ENCODE measurements around the gene CAPS2. TPM values are rescaled to one million over a fixed set of nuclear protein-coding genes. Genes with fewer than 3 reads are reported as not detected.

Gene CAPS2
- total RNA-seq, 2 donors from 2014 or later = 3.6 to 16.9 TPM

- Histone ChIP-seq H3K36me3 (replicated peaks in 1 of 2; ENCODE audit: insufficient read depth in 1 of 2, low read depth in 2 of 2) (no peaks in the 10 kb centered on the region), H3K4me3 (no peak overlapping the region), H3K27me3 (no peaks in the 10 kb centered on the region), H3K9me3 (no peaks in the 10 kb centered on the region), H3K4me1 (peaks cover 12% of the 10 kb centered on the region), H3K27ac (no peak overlapping the region)
- DNase-seq = no peak
- TF ChIP-seq POLR2A (IDR thresholded peaks at IDR 0.05) (no peak), CTCF (IDR thresholded peaks at IDR 0.05) (no peak)
- intact Hi-C loops (cut with DNase I) = no loop called here
- ATAC-seq = no peak
Measured at GRCh38 chr12:75315518-75315917, 14.6 kb downstream of the CAPS2 start.

GRCh38 chr12:75311369-75311768, 18.8 kb downstream of the CAPS2 start:
- Histone ChIP-seq H3K9me3 (no peaks in the 10 kb centered on the region), H3K4me3 (no peak overlapping the region), H3K27ac (no peak overlapping the region), H3K36me3 (replicated peaks in 1 of 2; ENCODE audit: insufficient read depth in 1 of 2, low read depth in 2 of 2) (no peaks in the 10 kb centered on the region), H3K27me3 (no peaks in the 10 kb centered on the region), H3K4me1 (no peaks in the 10 kb centered on the region)
- no peak for ATAC-seq
- no peak for DNase-seq
- WGBS, 2 donors = 68 to 91% methylated on average over 3 of the region's 3 CpGs
- TF ChIP-seq POLR2A (IDR thresholded peaks at IDR 0.05) = no peak
- TF ChIP-seq CTCF (IDR thresholded peaks at IDR 0.05) = no peak
- intact Hi-C loops (cut with DNase I) = no loop called here

DNA sequence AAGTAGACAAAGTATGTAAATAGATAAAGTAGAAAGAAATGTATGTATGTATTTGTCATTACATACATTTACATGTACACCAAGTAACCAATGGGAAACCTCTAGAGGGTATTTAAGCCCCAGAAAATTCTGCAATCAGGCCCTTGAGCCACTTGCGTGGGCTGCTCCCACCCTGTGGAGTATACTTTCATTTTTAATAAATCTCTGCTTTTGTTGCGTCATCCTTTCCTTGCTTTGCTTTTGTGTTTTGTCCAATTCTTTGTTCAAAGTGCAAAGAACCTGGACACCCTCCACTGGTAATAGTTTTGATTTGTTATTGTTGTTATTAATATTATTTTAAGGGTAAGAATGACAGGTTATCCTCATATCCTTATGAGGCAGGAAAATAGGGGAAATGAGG, 21.8 kb downstream of the CAPS2 start:
- H3K9me3 ChIP-seq = no peaks in the 10 kb centered on the region
- no peak for DNase-seq
- TF ChIP-seq POLR2A (IDR thresholded peaks at IDR 0.05) (no peak), CTCF (IDR thresholded peaks at IDR 0.05) (no peak)
- ATAC-seq = no peak
- H3K4me1 ChIP-seq = no peaks in the 10 kb centered on the region
- H3K27ac ChIP-seq = no peak overlapping the region
- H3K4me3 ChIP-seq = no peak overlapping the region
- no peaks in the 10 kb centered on the region for H3K36me3 ChIP-seq (replicated peaks in 1 of 2; ENCODE audit: insufficient read depth in 1 of 2, low read depth in 2 of 2)
- intact Hi-C loops (cut with DNase I) = loop anchor here (10.0 kb wide), 1 partner anchor 633 kb away; no protein-coding TSS in a partner anchor
- 89 to 98% methylated on average over 2 of the region's 2 CpGs for WGBS, 2 donors
- H3K27me3 ChIP-seq = no peaks in the 10 kb centered on the region

DNA sequence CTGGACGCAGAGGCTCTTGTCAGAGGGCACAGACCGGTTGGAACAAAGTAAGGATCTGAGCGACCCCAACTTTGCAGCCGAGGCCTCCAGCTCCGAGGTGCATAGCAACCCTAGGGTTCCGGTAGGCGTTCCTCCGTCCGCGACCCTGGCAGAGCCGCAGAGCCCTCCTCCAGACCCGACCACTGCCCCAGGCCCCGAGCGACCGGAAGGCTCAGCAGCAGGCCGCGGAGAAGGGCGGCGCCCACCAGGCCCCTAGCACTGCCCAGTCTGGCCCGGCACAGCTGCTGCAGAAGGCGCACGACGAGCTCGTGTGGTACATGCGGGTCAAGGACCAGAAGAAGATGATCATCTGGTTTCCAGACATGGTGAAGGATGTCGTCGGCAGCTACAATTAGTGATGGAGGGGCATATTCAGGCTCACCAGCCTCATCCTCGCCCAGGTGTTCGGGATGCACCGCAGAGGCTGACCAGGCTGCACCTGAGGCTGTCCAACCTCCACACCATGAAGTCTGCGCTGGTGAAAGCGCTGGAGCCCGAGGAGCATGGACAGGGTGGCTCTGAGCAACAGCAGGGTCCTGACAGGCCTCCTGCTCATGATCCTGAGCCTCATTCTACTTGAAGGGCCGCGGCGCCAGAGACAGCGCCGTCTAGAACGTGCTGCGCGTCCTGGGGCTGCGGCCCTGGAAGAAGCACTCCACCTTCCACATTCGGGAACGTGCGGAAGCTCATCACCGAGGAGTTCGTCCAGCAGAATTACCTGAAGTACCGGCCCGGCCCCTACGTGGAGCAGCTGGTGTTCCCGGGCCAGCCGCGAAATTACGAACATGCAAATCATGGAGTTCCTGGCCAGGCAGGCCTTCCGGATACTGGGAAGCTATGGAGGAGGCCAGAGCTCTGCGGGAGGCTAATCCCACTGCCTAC, 24.5 kb downstream of the CAPS2 start:
- DNase-seq (no peak), ATAC-seq (no peak)
- 93% methylated on average over 40 to 46 of the region's 56 CpGs for WGBS, 2 donors
- intact Hi-C loops (cut with DNase I) = loop anchor here (10.0 kb wide), 1 partner anchor 631 kb away; no protein-coding TSS in a partner anchor
- no peaks in the 10 kb centered on the region for H3K4me1 ChIP-seq
- H3K9me3 ChIP-seq = no peaks in the 10 kb centered on the region
- no peak overlapping the region for H3K27ac ChIP-seq
- no peak overlapping the region for H3K4me3 ChIP-seq
- H3K27me3 ChIP-seq = no peaks in the 10 kb centered on the region
- TF ChIP-seq CTCF (IDR thresholded peaks at IDR 0.05) = no peak
- TF ChIP-seq POLR2A (IDR thresholded peaks at IDR 0.05) = no peak
- H3K36me3 ChIP-seq (replicated peaks in 1 of 2; ENCODE audit: insufficient read depth in 1 of 2, low read depth in 2 of 2) = no peaks in the 10 kb centered on the region

DNA sequence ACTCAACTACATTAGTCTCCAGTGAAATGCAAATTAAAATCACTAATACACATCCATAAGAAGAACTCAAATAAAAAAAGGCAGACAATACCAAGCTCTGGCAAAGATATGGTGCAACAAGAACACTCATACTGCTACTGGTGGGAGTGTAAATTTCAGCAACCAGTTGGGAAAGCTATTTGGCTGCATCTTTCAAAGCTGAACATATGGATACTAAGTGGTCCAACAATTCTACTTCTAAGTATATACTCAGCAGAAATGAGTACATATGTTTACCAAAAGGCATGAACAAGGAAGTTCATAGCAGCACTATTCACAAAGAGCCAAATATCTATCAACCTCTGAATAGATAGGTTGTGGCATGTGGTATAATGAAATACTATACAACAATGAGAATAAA, 27.3 kb downstream of the CAPS2 start:
- DNase-seq (no peak), ATAC-seq (no peak)
- Histone ChIP-seq H3K4me3 (no peak overlapping the region), H3K4me1 (no peaks in the 10 kb centered on the region), H3K27me3 (no peaks in the 10 kb centered on the region), H3K27ac (no peak overlapping the region), H3K36me3 (replicated peaks in 1 of 2; ENCODE audit: insufficient read depth in 1 of 2, low read depth in 2 of 2) (no peaks in the 10 kb centered on the region), H3K9me3 (no peaks in the 10 kb centered on the region)
- TF ChIP-seq CTCF (IDR thresholded peaks at IDR 0.05) (no peak), POLR2A (IDR thresholded peaks at IDR 0.05) (no peak)
- intact Hi-C loops (cut with DNase I) = loop anchor here (10.0 kb wide), 1 partner anchor 628 kb away; no protein-coding TSS in a partner anchor
